ENCODE measurements around the gene ADAMTS9.

ADAMTS9 gene

DNA sequence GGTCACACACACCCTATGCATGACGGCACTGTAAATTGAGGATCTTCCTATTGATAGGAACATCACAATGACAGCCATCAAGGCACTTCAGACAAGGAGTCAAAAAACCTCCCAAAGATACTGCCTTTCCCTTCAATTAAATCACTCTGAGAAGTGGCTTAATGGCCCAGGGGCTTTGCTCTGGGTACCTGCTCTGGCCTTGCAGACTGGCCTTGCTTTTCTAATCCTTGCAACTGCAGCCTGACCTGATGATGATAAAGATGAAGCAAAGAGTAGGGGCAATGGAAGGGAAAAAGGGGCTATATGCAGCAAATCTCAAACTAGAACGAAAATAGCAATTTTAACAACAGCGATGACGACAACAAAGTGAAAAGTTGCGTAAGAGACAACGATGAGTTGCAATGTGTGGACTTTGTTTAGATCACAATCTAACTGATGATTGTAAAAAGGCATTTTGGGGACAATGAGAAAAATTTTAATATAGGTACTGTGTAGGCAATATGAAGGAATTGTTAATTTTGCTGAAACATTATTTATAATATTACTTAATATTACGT is 14.6 kb downstream of the ADAMTS9 start:
- Histone ChIP-seq H3K9me3 (ENCODE audit: control insufficient read depth, insufficient read depth, low read length) (no peaks in the 10 kb centered on the region), H3K36me3 (ENCODE audit: control insufficient read depth, insufficient read depth, low read length) (no peaks in the 10 kb centered on the region), H3K4me1 (ENCODE audit: control insufficient read depth, insufficient read depth, low read length) (peaks cover 2% of the 10 kb centered on the region; the same call in 1 of the 2 replicates), H3K27ac (ENCODE audit: low read length) (no peak overlapping the region), H3K4me3 (ENCODE audit: low read length) (no peak overlapping the region), H3K27me3 (ENCODE audit: control insufficient read depth, insufficient read depth, low read length) (no peaks in the 10 kb centered on the region; the same call in 1 of the 2 replicates)
- DNase-seq (ENCODE audit: low read depth, low spot score), result no peak
- WGBS (ENCODE audit: insufficient coverage, insufficient read length), result no CpG with 5 or more reads among the region's 7 CpGs

DNA sequence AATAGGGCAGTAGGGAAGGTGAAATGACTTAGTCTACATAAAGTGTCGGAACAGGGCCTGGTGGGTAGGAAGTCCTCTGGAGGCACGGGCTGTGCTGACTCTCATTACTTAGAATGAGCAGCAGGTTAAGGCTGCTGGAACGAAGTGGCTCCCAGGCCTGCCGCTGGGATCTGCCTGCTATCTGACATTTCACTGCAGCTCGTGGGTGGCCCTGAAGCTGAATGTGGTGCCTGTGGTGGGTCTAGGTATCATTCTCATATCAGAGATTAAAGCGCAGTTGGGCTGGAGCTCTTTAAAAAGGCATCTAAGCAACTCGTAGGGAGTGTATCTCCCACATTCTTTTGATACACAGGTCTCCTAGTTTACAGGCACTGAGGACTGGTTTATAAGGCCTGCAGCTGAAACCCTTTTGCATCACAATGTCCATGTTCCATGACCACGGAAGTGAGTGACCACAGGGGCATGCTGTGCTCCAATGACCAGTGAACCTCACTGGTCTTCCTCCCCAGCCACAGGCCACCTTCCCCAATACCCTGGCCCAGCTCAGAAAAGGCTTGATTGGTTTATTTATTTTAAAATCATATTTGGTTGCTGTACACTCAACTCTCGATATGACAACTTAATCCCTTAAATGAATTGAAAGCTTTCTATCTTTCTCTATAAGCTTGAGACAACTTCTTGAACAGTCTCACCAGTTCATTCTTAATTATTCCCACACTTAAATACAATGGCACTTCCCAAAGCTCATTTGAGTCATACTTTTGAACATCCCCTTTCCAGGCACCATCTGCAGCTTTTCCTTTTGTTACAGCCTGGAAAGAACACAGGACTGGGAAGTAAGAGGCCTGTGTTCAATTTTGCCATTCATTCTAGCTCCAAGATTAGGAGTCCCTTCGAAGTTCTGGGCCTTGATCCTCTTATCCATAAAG is 19.0 kb downstream of the ADAMTS9 start:
- WGBS (ENCODE audit: insufficient coverage, insufficient read length), result no CpG with 5 or more reads among the region's 10 CpGs
- H3K4me1 ChIP-seq (ENCODE audit: control insufficient read depth, insufficient read depth, low read length), result no peaks in the 10 kb centered on the region
- H3K27ac ChIP-seq (ENCODE audit: low read length), result no peak overlapping the region
- H3K27me3 ChIP-seq (ENCODE audit: control insufficient read depth, insufficient read depth, low read length), result no peaks in the 10 kb centered on the region
- no peak for DNase-seq (ENCODE audit: low read depth, low spot score)
- no peaks in the 10 kb centered on the region for H3K36me3 ChIP-seq (ENCODE audit: control insufficient read depth, insufficient read depth, low read length)
- no peaks in the 10 kb centered on the region for H3K9me3 ChIP-seq (ENCODE audit: control insufficient read depth, insufficient read depth, low read length)
- H3K4me3 ChIP-seq (ENCODE audit: low read length), result no peak overlapping the region

DNA sequence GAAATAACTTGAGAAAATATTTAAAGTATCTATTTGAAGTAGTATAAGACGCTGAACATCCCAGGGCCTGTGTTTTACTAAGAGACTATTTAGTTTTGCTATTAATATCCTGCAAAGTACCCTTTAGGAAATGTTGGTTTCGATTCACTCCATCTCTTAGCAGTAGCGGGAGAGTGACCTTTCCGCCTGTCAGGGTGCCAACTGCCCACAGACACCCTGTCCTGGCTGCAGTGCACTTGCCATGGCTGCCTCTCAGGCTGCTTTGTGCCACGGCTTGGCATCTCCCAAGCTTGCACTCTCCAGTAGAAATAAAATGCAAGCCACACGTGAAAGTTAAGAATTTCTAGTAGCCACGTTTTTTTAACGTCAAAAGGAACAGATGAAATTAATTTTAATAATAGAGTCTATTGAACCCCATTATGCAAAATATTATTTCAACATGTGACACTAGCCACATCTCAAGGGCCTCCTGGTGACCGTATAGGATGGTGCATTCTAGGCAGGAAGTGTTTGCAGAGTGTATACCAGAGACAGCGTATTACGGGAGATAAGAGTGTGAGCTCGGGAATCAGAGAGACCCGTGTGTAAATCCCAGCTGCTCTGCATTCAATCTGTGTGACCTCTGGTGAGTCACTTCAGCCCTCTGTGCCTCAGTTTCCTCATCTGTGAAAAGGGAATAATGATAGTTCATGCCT is 19.8 kb downstream of the ADAMTS9 start:
- no peaks in the 10 kb centered on the region for H3K36me3 ChIP-seq (ENCODE audit: control insufficient read depth, insufficient read depth, low read length)
- H3K4me3 ChIP-seq (ENCODE audit: low read length), result no peak overlapping the region
- H3K27ac ChIP-seq (ENCODE audit: low read length), result no peak overlapping the region
- H3K4me1 ChIP-seq (ENCODE audit: control insufficient read depth, insufficient read depth, low read length), result no peaks in the 10 kb centered on the region
- no CpG with 5 or more reads among the region's 13 CpGs for WGBS (ENCODE audit: insufficient coverage, insufficient read length)
- H3K9me3 ChIP-seq (ENCODE audit: control insufficient read depth, insufficient read depth, low read length), result no peaks in the 10 kb centered on the region
- no peaks in the 10 kb centered on the region for H3K27me3 ChIP-seq (ENCODE audit: control insufficient read depth, insufficient read depth, low read length)
- DNase-seq (ENCODE audit: low read depth, low spot score), result no peak

DNA sequence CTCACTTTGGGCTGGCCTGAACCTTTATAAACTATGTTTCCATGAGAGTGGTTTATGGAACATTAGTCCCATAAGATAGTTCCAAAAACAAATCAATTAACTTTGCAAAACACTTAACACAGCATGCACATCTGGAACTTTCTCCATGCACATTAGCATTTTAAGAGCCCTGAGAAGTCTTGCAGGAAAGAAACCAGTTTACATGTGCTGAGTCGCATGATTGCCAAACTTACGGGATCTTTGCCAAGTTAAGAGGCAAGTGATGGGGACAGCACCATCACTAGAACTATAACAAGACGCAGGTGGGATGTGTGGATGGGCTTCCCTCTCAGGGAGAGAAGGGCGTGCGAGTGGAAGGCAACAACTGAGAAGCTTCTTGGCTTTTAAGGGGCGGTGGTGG is 20.7 kb downstream of the ADAMTS9 start:
- no peak overlapping the region for H3K27ac ChIP-seq (ENCODE audit: low read length)
- DNase-seq (ENCODE audit: low read depth, low spot score), result no peak
- H3K36me3 ChIP-seq (ENCODE audit: control insufficient read depth, insufficient read depth, low read length), result no peaks in the 10 kb centered on the region
- H3K4me3 ChIP-seq (ENCODE audit: low read length), result no peak overlapping the region
- WGBS (ENCODE audit: insufficient coverage, insufficient read length), result no CpG with 5 or more reads among the region's 6 CpGs
- no peaks in the 10 kb centered on the region for H3K9me3 ChIP-seq (ENCODE audit: control insufficient read depth, insufficient read depth, low read length)
- no peaks in the 10 kb centered on the region for H3K4me1 ChIP-seq (ENCODE audit: control insufficient read depth, insufficient read depth, low read length)
- no peaks in the 10 kb centered on the region for H3K27me3 ChIP-seq (ENCODE audit: control insufficient read depth, insufficient read depth, low read length)

DNA sequence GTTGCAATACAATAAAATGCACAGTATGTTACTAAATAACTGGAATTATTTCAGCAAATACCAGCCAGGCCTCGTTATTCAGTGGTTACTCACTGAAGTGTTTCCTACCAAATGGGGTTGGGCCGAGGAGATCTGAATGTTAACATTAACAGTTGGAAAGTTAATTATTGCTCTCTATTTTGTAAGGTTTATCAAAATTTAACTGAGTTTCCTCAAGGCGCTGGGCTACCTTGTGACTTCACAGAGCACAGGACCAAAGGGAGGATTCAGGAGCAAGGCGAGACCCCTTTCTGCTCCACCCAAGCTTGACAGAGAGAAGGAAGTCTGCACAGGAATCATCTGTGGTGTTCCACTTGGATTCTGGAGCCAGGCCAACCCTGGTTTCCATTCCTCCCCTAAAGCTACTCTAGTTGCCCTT is 21.6 kb downstream of the ADAMTS9 start:
- WGBS (ENCODE audit: insufficient coverage, insufficient read length), result no CpG with 5 or more reads among the region's 4 CpGs
- Histone ChIP-seq H3K27me3 (ENCODE audit: control insufficient read depth, insufficient read depth, low read length) (no peaks in the 10 kb centered on the region), H3K4me1 (ENCODE audit: control insufficient read depth, insufficient read depth, low read length) (no peaks in the 10 kb centered on the region), H3K9me3 (ENCODE audit: control insufficient read depth, insufficient read depth, low read length) (no peaks in the 10 kb centered on the region), H3K36me3 (ENCODE audit: control insufficient read depth, insufficient read depth, low read length) (no peaks in the 10 kb centered on the region), H3K4me3 (ENCODE audit: low read length) (no peak overlapping the region), H3K27ac (ENCODE audit: low read length) (no peak overlapping the region)
- no peak for DNase-seq (ENCODE audit: low read depth, low spot score)

DNA sequence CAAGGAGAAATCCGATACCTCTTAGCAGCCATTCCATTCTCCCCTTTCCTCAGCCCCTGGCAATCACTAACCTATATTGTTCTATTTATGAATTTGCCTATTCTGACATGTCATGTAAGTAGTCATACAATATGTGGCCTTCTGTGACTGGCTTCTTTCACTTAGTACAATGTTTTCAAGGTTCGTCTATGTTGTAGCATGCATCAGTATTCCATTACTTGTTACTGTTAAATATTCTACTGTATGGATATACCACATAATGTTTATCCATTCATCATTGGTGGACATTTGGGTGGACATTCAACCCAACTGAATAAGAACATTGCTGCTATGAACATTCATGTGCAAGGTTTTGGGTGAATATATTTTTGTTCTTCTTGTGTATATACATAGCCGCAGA is 23.4 kb downstream of the ADAMTS9 start:
- Histone ChIP-seq H3K27ac (ENCODE audit: low read length) (no peak overlapping the region), H3K36me3 (ENCODE audit: control insufficient read depth, insufficient read depth, low read length) (no peaks in the 10 kb centered on the region), H3K4me3 (ENCODE audit: low read length) (no peak overlapping the region), H3K4me1 (ENCODE audit: control insufficient read depth, insufficient read depth, low read length) (no peaks in the 10 kb centered on the region), H3K27me3 (ENCODE audit: control insufficient read depth, insufficient read depth, low read length) (no peaks in the 10 kb centered on the region), H3K9me3 (ENCODE audit: control insufficient read depth, insufficient read depth, low read length) (no peaks in the 10 kb centered on the region)
- no peak for DNase-seq (ENCODE audit: low read depth, low spot score)
- WGBS (ENCODE audit: insufficient coverage, insufficient read length), result no CpG with 5 or more reads among the region's 3 CpGs

DNA sequence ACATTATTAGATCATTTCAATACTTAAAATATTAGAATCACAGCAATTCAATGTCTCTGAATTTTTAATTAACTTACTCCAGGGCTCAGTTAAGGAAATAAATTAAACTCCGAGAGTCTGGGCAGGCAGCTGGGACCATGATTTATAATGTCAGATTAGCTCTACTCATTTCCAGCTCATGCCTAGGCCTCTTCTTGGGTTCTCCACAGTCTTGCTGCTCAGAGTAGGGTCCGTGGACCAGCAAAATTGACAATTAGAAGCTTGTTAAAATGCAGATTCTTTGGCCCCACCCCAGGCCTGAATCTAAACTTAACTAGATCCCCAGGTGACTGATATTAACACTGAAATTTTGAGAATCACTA is 28.2 kb downstream of the ADAMTS9 start:
- H3K27ac ChIP-seq (ENCODE audit: low read length), result no peak overlapping the region

DNA sequence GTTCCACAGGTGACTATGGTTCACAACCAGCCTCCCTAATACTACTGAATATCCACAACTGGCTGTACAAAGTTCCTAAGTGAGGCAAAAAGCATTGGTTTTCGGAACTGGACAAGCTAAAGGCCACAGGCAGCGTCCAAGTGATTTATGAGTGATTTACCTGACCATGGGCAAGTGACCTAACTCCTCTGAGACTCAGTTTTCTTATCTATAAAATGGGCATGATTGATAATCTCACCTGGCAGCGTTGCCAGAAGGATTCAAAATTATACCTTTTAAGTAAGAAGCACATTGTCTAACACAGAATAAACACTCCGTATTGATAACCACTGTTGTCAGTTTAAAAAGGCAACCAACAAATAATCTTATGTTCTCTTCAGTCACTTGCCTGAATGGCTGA is 29.8 kb downstream of the ADAMTS9 start:
- H3K27ac ChIP-seq (ENCODE audit: low read length), result no peak overlapping the region
- H3K27me3 ChIP-seq (ENCODE audit: control insufficient read depth, insufficient read depth, low read length), result peaks cover 1% of the 10 kb centered on the region; the same call in 1 of the 2 replicates
- H3K36me3 ChIP-seq (ENCODE audit: control insufficient read depth, insufficient read depth, low read length), result no peaks in the 10 kb centered on the region
- WGBS (ENCODE audit: insufficient coverage, insufficient read length), result no CpG with 5 or more reads among the region's 4 CpGs
- DNase-seq (ENCODE audit: low read depth, low spot score), result no peak
- no peaks in the 10 kb centered on the region for H3K4me1 ChIP-seq (ENCODE audit: control insufficient read depth, insufficient read depth, low read length)
- no peaks in the 10 kb centered on the region for H3K9me3 ChIP-seq (ENCODE audit: control insufficient read depth, insufficient read depth, low read length)
- no peak overlapping the region for H3K4me3 ChIP-seq (ENCODE audit: low read length)

More for the DNA sequence above, 28.2 kb downstream of the ADAMTS9 start:
- no peak for DNase-seq (ENCODE audit: low read depth, low spot score)
- no peak overlapping the region for H3K4me3 ChIP-seq (ENCODE audit: low read length)
- H3K9me3 ChIP-seq (ENCODE audit: control insufficient read depth, insufficient read depth, low read length), result no peaks in the 10 kb centered on the region
- no peaks in the 10 kb centered on the region for H3K4me1 ChIP-seq (ENCODE audit: control insufficient read depth, insufficient read depth, low read length)
- WGBS (ENCODE audit: insufficient coverage, insufficient read length), result no CpG with 5 or more reads among the region's 2 CpGs
- no peaks in the 10 kb centered on the region for H3K36me3 ChIP-seq (ENCODE audit: control insufficient read depth, insufficient read depth, low read length)
- H3K27me3 ChIP-seq (ENCODE audit: control insufficient read depth, insufficient read depth, low read length), result peaks cover 1% of the 10 kb centered on the region; the same call in 1 of the 2 replicates

DNA sequence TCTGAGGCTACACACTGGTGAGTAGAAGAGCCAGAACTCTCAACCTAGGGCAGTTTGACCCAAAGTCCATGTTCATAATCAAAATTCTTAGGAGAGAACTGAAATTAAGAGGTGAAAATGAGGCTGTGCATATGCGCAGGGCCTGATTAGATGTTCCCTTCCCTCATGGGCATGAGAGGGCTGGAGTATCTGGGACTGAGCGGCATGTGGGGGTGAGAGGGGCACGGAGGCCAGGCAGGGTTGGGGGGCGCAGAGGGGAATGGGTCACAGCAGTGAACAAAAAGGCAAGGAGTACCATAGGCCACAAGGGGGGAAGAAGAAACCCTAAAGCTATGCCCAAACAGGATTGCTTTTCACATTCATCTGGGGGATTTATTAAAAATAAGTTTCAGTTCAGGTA is 31.3 kb downstream of the ADAMTS9 start:
- H3K27ac ChIP-seq (ENCODE audit: low read length), result no peak overlapping the region
- H3K4me3 ChIP-seq (ENCODE audit: low read length), result no peak overlapping the region
- H3K27me3 ChIP-seq (ENCODE audit: control insufficient read depth, insufficient read depth, low read length), result peaks cover 1% of the 10 kb centered on the region; the same call in 1 of the 2 replicates
- H3K9me3 ChIP-seq (ENCODE audit: control insufficient read depth, insufficient read depth, low read length), result no peaks in the 10 kb centered on the region
- H3K4me1 ChIP-seq (ENCODE audit: control insufficient read depth, insufficient read depth, low read length), result no peaks in the 10 kb centered on the region
- no CpG with 5 or more reads among the region's 4 CpGs for WGBS (ENCODE audit: insufficient coverage, insufficient read length)
- DNase-seq (ENCODE audit: low read depth, low spot score), result no peak
- no peaks in the 10 kb centered on the region for H3K36me3 ChIP-seq (ENCODE audit: control insufficient read depth, insufficient read depth, low read length)

DNA sequence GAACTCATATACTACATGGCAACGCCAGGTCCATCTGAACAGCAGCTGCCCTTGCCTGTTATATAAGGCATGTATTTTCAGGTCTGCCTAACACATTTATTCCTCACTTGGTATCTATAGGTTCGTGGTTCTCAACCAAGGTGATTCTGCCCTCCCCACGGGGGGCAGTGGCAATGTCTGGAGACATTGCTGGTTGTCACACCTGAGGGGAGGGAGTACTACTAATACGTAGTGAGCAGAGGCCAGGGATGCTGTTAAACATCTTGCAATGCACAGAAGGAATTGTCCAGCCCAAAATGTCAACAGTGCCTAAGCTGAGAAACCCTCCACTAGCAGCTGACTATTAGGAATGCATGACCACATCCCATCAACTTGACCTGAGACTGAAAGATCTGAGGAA is 32.6 kb downstream of the ADAMTS9 start:
- Histone ChIP-seq H3K36me3 (ENCODE audit: control insufficient read depth, insufficient read depth, low read length) (no peaks in the 10 kb centered on the region), H3K27me3 (ENCODE audit: control insufficient read depth, insufficient read depth, low read length) (peaks cover 1% of the 10 kb centered on the region; the same call in 1 of the 2 replicates), H3K27ac (ENCODE audit: low read length) (no peak overlapping the region), H3K9me3 (ENCODE audit: control insufficient read depth, insufficient read depth, low read length) (no peaks in the 10 kb centered on the region), H3K4me1 (ENCODE audit: control insufficient read depth, insufficient read depth, low read length) (no peaks in the 10 kb centered on the region; the same call in 1 of the 2 replicates), H3K4me3 (ENCODE audit: low read length) (no peak overlapping the region)
- DNase-seq (ENCODE audit: low read depth, low spot score), result no peak
- no CpG with 5 or more reads among the region's 4 CpGs for WGBS (ENCODE audit: insufficient coverage, insufficient read length)
